Upper lobe of left lung (tissue), 4 donors: Measurements from ENCODE around the gene ELOVL4.

Source experiments
- CTCF ChIP-seq, 6 experiments: fragments of 450-650 bp in 4 of 6; fragments of 200-600 bp in 2 of 6; sonication (generic) in 2 of 6; IDR thresholded peaks; one replicate each; pipeline ENCODE4 v1.5.1; 2016 to 2019; ENCODE audit warnings: antibody characterized with exemption in 6 of 6
- POLR2AphosphoS5 ChIP-seq, 2 donors: sonication (generic); formaldehyde crosslinking; IDR thresholded peaks; one replicate each; pipeline ENCODE4 v1.5.1; 2017; ENCODE audit warnings: antibody characterized with exemption in 2 of 2

- TF ChIP-seq POLR2AphosphoS5 (IDR thresholded peaks at IDR 0.05) (no peak), CTCF (IDR thresholded peaks at IDR 0.05) (no peak)
Measured at GRCh38 chr6:79985128-79985527, 37.8 kb upstream of the ELOVL4 start.
